GM12878 (cell line): Measurements from ENCODE around the gene KLHDC9. TPM values are rescaled to one million over a fixed set of nuclear protein-coding genes. Genes with fewer than 3 reads are reported as not detected.

Experiments
- ATAC-seq: fragments of 200-7000 bp; cut with Tn5 transposase; 3 replicates; pipeline ENCODE4 v1.9.1; 2020; ENCODE audit warnings: mild to moderate bottlenecking, moderate library complexity
- BruUV-seq: library from RNA; stranded (reverse); fragments of 400-500 nt; replicated peaks from 2 replicates; lab custom pipeline; 2021; lab: Mats Ljungman, UMichigan
- CTCF ChIA-PET: fragments of 300-600 bp; sonication (Branson Sonifier 250); formaldehyde crosslinking; extraction: SDS; loops from one replicate; lab custom pipeline; 2021; ENCODE audit warnings: inconsistent platforms; lab: Yijun Ruan, JAX
- POLR2A ChIA-PET: fragments of 350-600 bp; formaldehyde crosslinking; extraction: SDS; loops from one replicate; lab custom pipeline; 2021; ENCODE audit warnings: inconsistent platforms; lab: Charles Lee
- RAD21 ChIA-PET: fragments of 300-600 bp; sonication (Branson Sonifier 250); formaldehyde crosslinking; loops from one replicate; lab custom pipeline; 2023; ENCODE audit warnings: antibody characterized with exemption; ENCODE audit not compliant: unreplicated experiment; lab: Charles Lee
- SMC1A ChIA-PET: fragments of 300-600 bp; sonication (Branson Sonifier 250); formaldehyde crosslinking; loops from one replicate; lab custom pipeline; 2023; ENCODE audit not compliant: unreplicated experiment, uncharacterized antibody; lab: Charles Lee
- DNase-seq: peaks from one replicate; pipeline ENCODE4 v3.0.0-alpha.2; 2011; ENCODE audit warnings: low read depth, low spot score
- FAIRE-seq: peaks from 3 replicates; lab custom pipeline; 2011; peaks lifted over from hg19 to GRCh38; lab: Jason Lieb, UNC
- H2AFZ ChIP-seq: 2 replicates; pipeline ENCODE4 v1.6.0; 2011; ENCODE audit warnings: low read depth, low read length, control low read depth; ENCODE audit not compliant: control insufficient read depth
- H3K27ac ChIP-seq: 2 replicates; pipeline ENCODE4 v1.5.1; 2011; ENCODE audit warnings: control low read depth; ENCODE audit not compliant: control insufficient read depth, insufficient read depth
- H3K27me3 ChIP-seq, 2 experiments: replicated peaks in 1 of 2; 2 replicates each; pipeline versions ENCODE4 v1.6.0 to v1.6.1; 2011; ENCODE audit warnings: low read length in 1 of 2; ENCODE audit not compliant: control insufficient read depth in 2 of 2, insufficient read depth in 2 of 2
- H3K36me3 ChIP-seq, 2 experiments: 2 replicates each; pipeline ENCODE4 v1.5.1; 2011; ENCODE audit warnings: low read length in 1 of 2; ENCODE audit not compliant: control insufficient read depth in 2 of 2, insufficient read depth in 2 of 2
- H3K4me1 ChIP-seq: 2 replicates; pipeline ENCODE4 v1.6.1; 2011; ENCODE audit warnings: mild to moderate bottlenecking, low read length, moderate library complexity, mixed read lengths; ENCODE audit not compliant: control insufficient read depth, insufficient read depth
- H3K4me2 ChIP-seq: 2 replicates; pipeline ENCODE4 v1.6.0; 2011; ENCODE audit warnings: control low read depth; ENCODE audit not compliant: control insufficient read depth, insufficient read depth
- H3K4me3 ChIP-seq: fragments of 200-600 bp; sonication (generic); 2 replicates; pipeline ENCODE4 v1.5.1; 2016
- H3K79me2 ChIP-seq: 2 replicates; pipeline ENCODE4 v1.6.0; 2011; ENCODE audit warnings: low read length; ENCODE audit not compliant: control insufficient read depth, insufficient read depth
- H3K9ac ChIP-seq: 2 replicates; pipeline ENCODE4 v1.8.0; 2011; ENCODE audit warnings: low read length, control low read depth, mixed read lengths; ENCODE audit not compliant: control insufficient read depth, insufficient read depth
- H3K9me3 ChIP-seq: replicated peaks from 3 replicates; pipeline ENCODE4 v1.5.1; 2011; ENCODE audit warnings: mild to moderate bottlenecking, low read length; ENCODE audit not compliant: control insufficient read depth, insufficient read depth
- H4K20me1 ChIP-seq: 2 replicates; pipeline ENCODE4 v1.6.0; 2011; ENCODE audit not compliant: control insufficient read depth, insufficient read depth
- CBX3 ChIP-seq: fragments of 200-600 bp; sonication (generic); IDR thresholded peaks from 2 replicates; pipeline ENCODE4 v1.6.1; 2016; ENCODE audit warnings: low read depth, borderline replicate concordance
- CREB1 ChIP-seq: IDR thresholded peaks from 2 replicates; pipeline ENCODE4 v1.6.1; 2012; ENCODE audit warnings: low read depth, mild to moderate bottlenecking, inconsistent platforms
- CREM ChIP-seq: IDR thresholded peaks from 2 replicates; pipeline ENCODE4 v1.6.1; 2014; ENCODE audit warnings: antibody characterized with exemption, low read depth
- ETV6 ChIP-seq, 2 experiments: fragments of 450-650 bp in 1 of 2; IDR thresholded peaks in 1 of 2; conservative IDR thresholded peaks in 1 of 2; 2 replicates each; pipeline ENCODE4 v1.6.1; 2014; ENCODE audit warnings: antibody characterized with exemption in 1 of 2, borderline replicate concordance in 1 of 2, low read depth in 1 of 2, mild to moderate bottlenecking in 1 of 2, moderate library complexity in 1 of 2
- HCFC1 ChIP-seq: fragments of 150-350 bp; IDR thresholded peaks from 2 replicates; pipeline ENCODE4 v1.6.1; 2014; ENCODE audit warnings: low read length
- IKZF2 ChIP-seq, 2 experiments: fragments of 450-650 bp; IDR thresholded peaks; 2 replicates each; pipeline ENCODE4 v1.6.1; 2017; ENCODE audit warnings: mild to moderate bottlenecking in 2 of 2, moderate library complexity in 2 of 2
- IRF4 ChIP-seq: IDR thresholded peaks from 2 replicates; pipeline ENCODE4 v1.6.1; 2011; ENCODE audit warnings: low read depth, low read length
- JUNB ChIP-seq: IDR thresholded peaks from 2 replicates; pipeline ENCODE4 v1.6.1; 2016; ENCODE audit warnings: antibody characterized with exemption, mild to moderate bottlenecking
- KAT2A ChIP-seq: conservative IDR thresholded peaks from 2 replicates; pipeline ENCODE4 v1.6.1; 2011; ENCODE audit warnings: low read depth, low read length; ENCODE audit not compliant: control insufficient read depth
- NBN ChIP-seq: fragments of 450-650 bp; IDR thresholded peaks from 2 replicates; pipeline ENCODE4 v1.6.1; 2016
- NRF1 ChIP-seq: conservative IDR thresholded peaks from 2 replicates; pipeline ENCODE4 v1.6.1; 2011; ENCODE audit warnings: mild to moderate bottlenecking, low read depth, low read length, improper control_type of control experiment
- PAX8 ChIP-seq: fragments of 450-650 bp; IDR thresholded peaks from 2 replicates; pipeline ENCODE4 v1.6.1; 2017; ENCODE audit warnings: mild to moderate bottlenecking, moderate library complexity
- RFX5 ChIP-seq: IDR thresholded peaks from 2 replicates; pipeline ENCODE4 v1.6.1; 2011; ENCODE audit warnings: low read depth, low read length, improper control_type of control experiment
- SIN3A ChIP-seq: IDR thresholded peaks from 2 replicates; pipeline ENCODE4 v1.6.1; 2012; ENCODE audit warnings: low read depth, low read length, improper control_type of control experiment
- SIX5 ChIP-seq: IDR thresholded peaks from 2 replicates; pipeline ENCODE4 v1.6.1; 2011; ENCODE audit warnings: mild to moderate bottlenecking, low read depth, low read length, moderate library complexity; ENCODE audit not compliant: severe bottlenecking
- SREBF2 ChIP-seq: IDR thresholded peaks from 2 replicates; pipeline ENCODE4 v1.6.1; 2012; ENCODE audit warnings: mild to moderate bottlenecking, low read length
- WGBS: methylation state at CpG from one replicate; pipeline ENCODE4 v1.1.6; 2016; ENCODE audit warnings: low lambda C conversion rate; ENCODE audit not compliant: insufficient replicate concordance, insufficient coverage; ENCODE audit errors: missing lambda C conversion rate; 5-methylcytosine and 5-hydroxymethylcytosine counted together
- in situ Hi-C: fragments of 300-500 bp; cut with MboI; formaldehyde crosslinking; loops from 9 replicates; pipeline ENCODE4 v1.14.3; 2018; ENCODE audit warnings: mixed read lengths
- intact Hi-C: fragments of 100-400 bp; cut with micrococcal nuclease; formaldehyde crosslinking; loops from one replicate; pipeline ENCODE4 v1.14.2; 2022; ENCODE audit not compliant: unreplicated experiment
- polyA plus RNA-seq, 11 experiments: library from polyadenylated mRNA; depleted of rRNA in 4 of 11; unstranded in 6 of 11; stranded (reverse) in 5 of 11; fragments of >200 nt; fragmentation: Nextera tagmentation in 4 of 11; fragmentation: Illumina TruSeq in 1 of 11; extraction: Ambion mirVana in 4 of 11; extraction: Trizol in 1 of 11; gene quantifications; 1 replicate in 1 of 11; 2 replicates in 10 of 11; pipeline versions ENCODE4 v1.2.1 to v1.2.3, GENCODE V29; 2011 to 2016; ENCODE audit warnings: inconsistent platforms in 2 of 11, missing spikeins in 2 of 11, low read depth in 1 of 11
- total RNA-seq, 4 experiments: library from RNA; depleted of rRNA in 3 of 4; stranded (reverse); fragments of >200 nt in 3 of 4; fragmentation: Illumina TruSeq in 1 of 4; extraction: Trizol in 1 of 4; gene quantifications; 2 replicates each; pipeline versions ENCODE4 v1.2.1 to v1.2.3, GENCODE V29; 2013 to 2021
- TF ChIP-seq, protein P1 (sequence below): IDR thresholded peaks from 2 replicates; pipeline ENCODE4 v1.6.1; 2011; ENCODE audit warnings: borderline replicate concordance, low read depth, mild to moderate bottlenecking, moderate library complexity, low read length; ENCODE audit not compliant: insufficient read depth, poor library complexity, severe bottlenecking
- TF ChIP-seq, protein P2 (sequence below): fragments of 450-650 bp; IDR thresholded peaks from 2 replicates; pipeline ENCODE4 v1.6.1; 2017; ENCODE audit warnings: antibody characterized with exemption, mild to moderate bottlenecking, moderate library complexity

The KLHDC9 gene
- total and polyA plus RNA-seq, 10 of the 15 experiments (the other 5 are each of a cell fraction or from before 2014, with no cell fraction given): 0.66 to 4.9 (median 2.6) TPM

DNA sequence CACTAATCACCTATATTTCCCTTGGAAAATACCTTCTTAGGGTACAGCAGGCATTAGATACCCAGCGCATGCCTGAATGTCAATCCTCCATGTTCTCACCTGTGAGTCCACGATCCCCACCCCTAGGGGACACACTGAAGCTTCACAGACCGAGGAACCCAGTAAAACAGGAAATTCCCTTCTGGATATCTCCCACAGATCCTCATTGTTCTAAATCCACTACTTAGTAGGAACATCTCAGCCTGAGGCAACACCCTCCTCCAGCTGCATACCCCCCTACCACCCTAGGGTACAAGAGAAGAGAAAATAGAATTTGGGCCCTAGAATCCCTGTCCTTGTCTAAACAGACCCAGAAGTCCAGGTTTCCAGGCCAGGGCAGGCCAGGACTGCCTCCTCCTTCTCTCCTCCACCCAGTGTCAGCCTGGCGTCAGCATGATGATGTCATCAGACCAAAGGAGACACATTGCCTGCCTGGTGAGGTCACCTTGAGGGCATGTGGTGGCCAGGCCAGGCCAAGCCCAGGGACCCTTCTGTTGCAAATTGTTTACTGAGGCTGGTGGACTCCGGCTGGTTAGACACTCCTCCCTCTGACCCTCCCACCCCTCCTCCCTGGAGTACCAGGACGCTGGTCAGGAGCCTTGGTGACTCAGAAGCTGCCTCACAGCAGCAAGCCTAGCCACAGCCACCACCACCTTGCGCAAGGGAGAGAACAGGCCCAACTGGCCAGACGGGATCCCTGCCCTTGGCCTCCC, 15.0 kb upstream of the KLHDC9 start (continued):
- peak; percentile 59; the same call in 1 of the 2 replicates for TF ChIP-seq CREM
- no peak for TF ChIP-seq JUNB
- no peak for TF ChIP-seq HCFC1
- TF ChIP-seq, protein P1, sequence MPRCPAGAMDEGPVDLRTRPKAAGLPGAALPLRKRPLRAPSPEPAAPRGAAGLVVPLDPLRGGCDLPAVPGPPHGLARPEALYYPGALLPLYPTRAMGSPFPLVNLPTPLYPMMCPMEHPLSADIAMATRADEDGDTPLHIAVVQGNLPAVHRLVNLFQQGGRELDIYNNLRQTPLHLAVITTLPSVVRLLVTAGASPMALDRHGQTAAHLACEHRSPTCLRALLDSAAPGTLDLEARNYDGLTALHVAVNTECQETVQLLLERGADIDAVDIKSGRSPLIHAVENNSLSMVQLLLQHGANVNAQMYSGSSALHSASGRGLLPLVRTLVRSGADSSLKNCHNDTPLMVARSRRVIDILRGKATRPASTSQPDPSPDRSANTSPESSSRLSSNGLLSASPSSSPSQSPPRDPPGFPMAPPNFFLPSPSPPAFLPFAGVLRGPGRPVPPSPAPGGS: no peak

DNA sequence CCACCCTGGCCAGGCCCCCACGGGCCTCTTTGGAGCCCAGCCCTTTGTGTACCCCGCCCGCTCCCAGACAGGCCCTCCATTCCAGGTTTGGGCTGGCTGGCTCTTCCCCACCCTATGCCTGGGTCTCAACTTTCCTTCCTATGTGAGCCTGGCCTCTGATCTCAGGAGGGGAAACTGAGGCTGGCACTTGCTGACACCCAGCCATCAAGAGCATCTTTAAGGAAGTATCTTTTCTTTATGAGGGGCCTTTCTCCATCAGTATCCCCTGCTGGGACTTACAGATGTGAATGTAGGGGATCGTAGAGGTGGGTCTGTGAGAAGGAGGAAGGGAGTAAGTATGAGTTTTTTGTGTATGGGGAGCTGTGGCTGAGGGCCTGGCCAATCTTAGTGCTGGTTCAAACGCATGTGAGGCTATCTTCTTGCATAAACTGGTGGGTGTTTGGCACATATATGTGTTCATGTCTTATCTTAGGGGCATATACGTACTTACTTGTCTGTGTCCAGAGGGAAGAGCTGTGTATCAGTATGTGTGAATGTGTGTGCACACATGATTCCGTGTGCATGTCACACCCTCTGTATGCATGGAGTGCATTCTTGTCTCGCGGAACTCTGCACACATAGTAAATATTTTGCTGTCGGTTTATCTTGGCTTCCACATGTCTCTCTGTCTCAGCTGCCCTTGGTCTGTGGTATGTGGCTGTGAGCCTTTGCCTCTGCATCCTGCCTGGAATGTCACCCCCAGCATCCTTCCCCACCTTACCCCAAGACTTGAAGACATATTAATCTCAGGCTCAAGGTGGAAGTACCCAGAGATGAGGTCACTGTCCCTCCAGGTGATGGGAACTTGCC, 14.2 kb upstream of the KLHDC9 start:
- H3K4me2 ChIP-seq: no peak overlapping the region
- no peaks in the 10 kb centered on the region for H3K27me3 ChIP-seq
- no peak overlapping the region for H3K27ac ChIP-seq
- H3K4me3 ChIP-seq: no peak overlapping the region
- intact Hi-C loops (no loop called here), in situ Hi-C loops (no loop called here)
- CTCF ChIA-PET: interaction anchor here (0.6 to 1.3 kb wide), 3 partner anchors 10 to 12 kb away, joined by 3 to 5 read pairs (median 3); no protein-coding TSS in a partner anchor
- DNase-seq (no peak), FAIRE-seq (no peak), ATAC-seq (no peak)
- H3K9ac ChIP-seq: no peak overlapping the region
- no peaks in the 10 kb centered on the region for H4K20me1 ChIP-seq
- no peaks in the 10 kb centered on the region; the same call in 1 of the 2 replicates for H3K4me1 ChIP-seq
- no TSS peak for BruUV-seq
- no peaks in the 10 kb centered on the region for H3K9me3 ChIP-seq
- no peak overlapping the region for H2AFZ ChIP-seq
- no peaks in the 10 kb centered on the region for H3K36me3 ChIP-seq
- RAD21 ChIA-PET: interaction anchor here (1.4 kb wide), 1 partner anchor 12 kb away, joined by 3 read pairs; no protein-coding TSS in a partner anchor
- H3K79me2 ChIP-seq: no peaks in the 10 kb centered on the region
- POLR2A ChIA-PET: no interaction called here
- SMC1A ChIA-PET: interaction anchor here (1.6 to 2.7 kb wide), 3 partner anchors 10 to 13 kb away, joined by 3 to 8 read pairs (median 4); no protein-coding TSS in a partner anchor
- WGBS: 60% methylated on average over 10 of the region's 10 CpGs
- TF ChIP-seq SIX5 (no peak), SREBF2 (no peak), PAX8 (no peak), IRF4 (no peak), IKZF2 (IDR thresholded peaks at IDR 0.05) (no peak), SIN3A (no peak), KAT2A (no peak), CBX3 (no peak), NRF1 (no peak), ETV6 (conservative IDR thresholded peaks at IDR 0.05 in 1 of 2, IDR thresholded peaks at IDR 0.05 in 1 of 2; ENCODE audit: borderline replicate concordance in 1 of 2, low read depth in 1 of 2) (no peak), NBN (no peak), CREB1 (no peak), RFX5 (no peak)
- TF ChIP-seq, protein P2, sequence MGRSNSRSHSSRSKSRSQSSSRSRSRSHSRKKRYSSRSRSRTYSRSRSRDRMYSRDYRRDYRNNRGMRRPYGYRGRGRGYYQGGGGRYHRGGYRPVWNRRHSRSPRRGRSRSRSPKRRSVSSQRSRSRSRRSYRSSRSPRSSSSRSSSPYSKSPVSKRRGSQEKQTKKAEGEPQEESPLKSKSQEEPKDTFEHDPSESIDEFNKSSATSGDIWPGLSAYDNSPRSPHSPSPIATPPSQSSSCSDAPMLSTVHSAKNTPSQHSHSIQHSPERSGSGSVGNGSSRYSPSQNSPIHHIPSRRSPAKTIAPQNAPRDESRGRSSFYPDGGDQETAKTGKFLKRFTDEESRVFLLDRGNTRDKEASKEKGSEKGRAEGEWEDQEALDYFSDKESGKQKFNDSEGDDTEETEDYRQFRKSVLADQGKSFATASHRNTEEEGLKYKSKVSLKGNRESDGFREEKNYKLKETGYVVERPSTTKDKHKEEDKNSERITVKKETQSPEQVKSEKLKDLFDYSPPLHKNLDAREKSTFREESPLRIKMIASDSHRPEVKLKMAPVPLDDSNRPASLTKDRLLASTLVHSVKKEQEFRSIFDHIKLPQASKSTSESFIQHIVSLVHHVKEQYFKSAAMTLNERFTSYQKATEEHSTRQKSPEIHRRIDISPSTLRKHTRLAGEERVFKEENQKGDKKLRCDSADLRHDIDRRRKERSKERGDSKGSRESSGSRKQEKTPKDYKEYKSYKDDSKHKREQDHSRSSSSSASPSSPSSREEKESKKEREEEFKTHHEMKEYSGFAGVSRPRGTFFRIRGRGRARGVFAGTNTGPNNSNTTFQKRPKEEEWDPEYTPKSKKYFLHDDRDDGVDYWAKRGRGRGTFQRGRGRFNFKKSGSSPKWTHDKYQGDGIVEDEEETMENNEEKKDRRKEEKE: no peak
